Stimulated activated CD8-positive, alpha-beta memory T cell treated with anti-CD3 and anti-CD28 coated beads, Interleukin-15, amount 100 ng/mL, for 48 hours (primary cell): ENCODE results near the gene RAPGEF3.

ENCODE experiments used
- DNase-seq, 2 donors: peaks; one replicate each; pipeline ENCODE4 v3.0.0-alpha.2; 2020; ENCODE audit warnings: low read depth in 2 of 2

Gene RAPGEF3

DNA sequence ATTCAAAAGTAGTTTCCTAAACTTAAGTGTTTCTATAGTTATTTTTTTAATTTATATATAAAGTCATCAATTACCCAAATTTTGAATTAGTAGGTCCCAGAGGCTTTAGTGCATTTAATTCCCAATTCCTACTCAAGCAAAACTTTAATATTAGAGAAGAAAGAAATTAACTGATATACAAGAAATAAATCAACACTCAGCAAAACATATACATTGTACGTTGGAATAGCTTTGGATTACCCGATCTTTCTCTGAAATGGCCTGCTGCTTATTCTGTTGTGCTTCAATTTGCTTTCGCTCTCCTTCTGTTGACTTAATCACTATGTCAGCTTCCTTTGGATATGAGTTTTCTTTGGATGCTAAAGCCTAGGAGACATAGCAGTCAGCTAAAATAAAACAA, 71.0 kb downstream of the RAPGEF3 start:
- DNase-seq, result no peak

DNA sequence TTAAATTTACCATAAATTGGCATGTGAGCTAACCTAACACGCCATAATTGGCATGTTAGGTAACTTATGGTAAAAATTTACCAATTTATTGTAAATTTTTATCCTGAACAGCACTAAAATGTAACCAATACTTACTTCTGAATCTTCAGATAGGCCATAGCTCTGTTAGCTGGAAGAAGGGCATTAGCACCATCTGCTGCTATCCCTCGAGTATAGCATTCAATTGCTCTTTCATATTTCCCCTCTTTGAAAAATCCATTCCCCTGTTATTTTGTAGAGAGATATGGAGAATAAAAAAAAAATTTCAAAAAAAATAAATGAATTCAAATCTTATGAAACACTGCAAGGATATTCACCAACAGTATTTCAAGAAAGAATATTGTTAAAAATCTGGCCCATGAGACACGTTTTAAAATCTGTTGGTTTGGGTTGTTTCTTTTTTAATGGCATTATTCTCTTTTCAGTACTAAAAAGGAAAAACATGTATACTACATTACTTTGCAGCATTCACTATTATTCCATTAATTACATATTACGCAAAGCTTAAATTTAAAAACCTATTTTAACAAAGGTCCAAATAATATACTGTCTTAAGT, 71.9 kb downstream of the RAPGEF3 start:
- DNase-seq, result no peak
